CD14-positive monocyte (primary cell): ENCODE results near the gene KCNAB1. TPM values are rescaled to one million over a fixed set of nuclear protein-coding genes. Genes with fewer than 3 reads are reported as not detected.
A peak's percentile ranks its signal among the peaks of the same experiment; 100 is the strongest.

Experiments used
- DNase-seq, 3 donors: peaks; one replicate each; pipeline ENCODE4 v3.0.0-alpha.2; 2011 to 2022
- H2AFZ ChIP-seq: 2 replicates; pipeline ENCODE4 v1.6.0; 2012; ENCODE audit warnings: mild to moderate bottlenecking, low read depth, low read length, inconsistent platforms; ENCODE audit not compliant: insufficient read depth, poor library complexity, severe bottlenecking
- H3K27ac ChIP-seq, 2 donors: 1 replicate in 1 of 2; 2 replicates in 1 of 2; pipeline ENCODE4 v1.5.1; 2012 to 2013; ENCODE audit warnings: low read length in 2 of 2, control low read depth in 1 of 2, inconsistent platforms in 1 of 2, low read depth in 1 of 2, mild to moderate bottlenecking in 1 of 2
- H3K27me3 ChIP-seq, 2 donors: one replicate each; pipeline versions ENCODE4 v1.6.0 to v1.6.1; 2011 to 2013; ENCODE audit warnings: low read length in 2 of 2; ENCODE audit not compliant: control insufficient read depth in 2 of 2, insufficient read depth in 2 of 2
- H3K36me3 ChIP-seq, 2 donors: replicated peaks in 1 of 2; 1 replicate in 1 of 2; 2 replicates in 1 of 2; pipeline versions ENCODE4 v1.5.1 to v1.6.1; 2012 to 2013; ENCODE audit warnings: low read length in 2 of 2, control low read depth in 1 of 2, inconsistent platforms in 1 of 2, mild to moderate bottlenecking in 1 of 2; ENCODE audit not compliant: insufficient read depth in 2 of 2, control insufficient read depth in 1 of 2
- H3K4me1 ChIP-seq, 2 donors: 1 replicate in 1 of 2; 2 replicates in 1 of 2; pipeline versions ENCODE4 v1.5.1 to v1.6.1; 2012 to 2013; ENCODE audit warnings: low read length in 2 of 2, control low read depth in 1 of 2, inconsistent platforms in 1 of 2, mild to moderate bottlenecking in 1 of 2, moderate library complexity in 1 of 2; ENCODE audit not compliant: insufficient read depth in 2 of 2, control insufficient read depth in 1 of 2
- H3K4me2 ChIP-seq: replicated peaks from 2 replicates; pipeline ENCODE3; 2012; ENCODE audit warnings: low read length, moderate library complexity, mild to moderate bottlenecking; ENCODE audit not compliant: poor library complexity, severe bottlenecking; ENCODE audit errors: extremely low read depth
- H3K4me3 ChIP-seq, 3 experiments: fragments of 200-600 bp in 1 of 3; sonication (generic) in 1 of 3; replicated peaks in 1 of 3; 1 replicate in 2 of 3; 2 replicates in 1 of 3; pipeline ENCODE4 v1.5.1; 2011 to 2013; ENCODE audit warnings: low read length in 3 of 3, mild to moderate bottlenecking in 3 of 3, control low read depth in 2 of 3, low read depth in 2 of 3, inconsistent platforms in 1 of 3, moderate library complexity in 1 of 3
- H3K79me2 ChIP-seq: 2 replicates; pipeline ENCODE4 v1.6.0; 2012; ENCODE audit warnings: mild to moderate bottlenecking, control low read depth, inconsistent platforms, low read length, moderate library complexity; ENCODE audit not compliant: insufficient read depth
- H3K9ac ChIP-seq: 2 replicates; pipeline ENCODE4 v1.6.0; 2017; ENCODE audit warnings: low read length, mild to moderate bottlenecking; ENCODE audit not compliant: insufficient read depth, poor library complexity, severe bottlenecking
- H3K9me3 ChIP-seq, 2 donors: replicated peaks in 1 of 2; 1 replicate in 1 of 2; 2 replicates in 1 of 2; pipeline versions ENCODE4 v1.5.1 to v1.6.1; 2012 to 2013; ENCODE audit warnings: low read length in 2 of 2, control low read depth in 1 of 2; ENCODE audit not compliant: control insufficient read depth in 1 of 2, insufficient read depth in 1 of 2
- H4K20me1 ChIP-seq: 2 replicates; pipeline ENCODE4 v1.6.0; 2012; ENCODE audit warnings: mild to moderate bottlenecking, low read length, control low read depth, moderate library complexity; ENCODE audit not compliant: insufficient read depth
- H3K27ac Mint-ChIP-seq, 7 donors: one replicate each; pipeline ENCODE4 v1.8.0; 2020; ENCODE audit warnings: mild to moderate bottlenecking in 7 of 7, mixed read lengths in 7 of 7, moderate library complexity in 6 of 7, inconsistent platforms in 2 of 7
- H3K27me3 Mint-ChIP-seq, 3 donors: one replicate each; pipeline ENCODE4 v1.8.0; 2021 to 2022; ENCODE audit warnings: low read depth in 3 of 3, mild to moderate bottlenecking in 3 of 3, mixed read lengths in 3 of 3, moderate library complexity in 3 of 3, inconsistent platforms in 1 of 3
- H3K36me3 Mint-ChIP-seq, 2 donors: one replicate each; pipeline ENCODE4 v1.8.0; 2020; ENCODE audit warnings: mixed read lengths in 2 of 2, inconsistent platforms in 1 of 2, mild to moderate bottlenecking in 1 of 2
- H3K4me1 Mint-ChIP-seq: one replicate; pipeline ENCODE4 v1.8.0; 2020; ENCODE audit warnings: mild to moderate bottlenecking, mixed read lengths
- H3K4me3 Mint-ChIP-seq, 2 donors: one replicate each; pipeline ENCODE4 v1.8.0; 2020; ENCODE audit warnings: mild to moderate bottlenecking in 2 of 2, mixed read lengths in 2 of 2, moderate library complexity in 1 of 2
- H3K9me3 Mint-ChIP-seq, 7 donors: one replicate each; pipeline ENCODE4 v1.8.0; 2020 to 2022; ENCODE audit warnings: mixed read lengths in 7 of 7, mild to moderate bottlenecking in 6 of 7, moderate library complexity in 6 of 7, inconsistent platforms in 2 of 7
- WGBS: methylation state at CpG from one replicate; pipeline ENCODE4 v1.1.5; 2013; ENCODE audit warnings: missing lambda C conversion rate; ENCODE audit not compliant: insufficient coverage; 5-methylcytosine and 5-hydroxymethylcytosine counted together
- intact Hi-C, 2 donors: fragments of 100-400 bp; cut with micrococcal nuclease; formaldehyde crosslinking; loops; one replicate each; pipeline versions ENCODE4 v1.15.0 to v1.15.1; 2023
- polyA plus RNA-seq, 3 donors: library from polyadenylated mRNA; depleted of rRNA in 1 of 3; unstranded in 2 of 3; stranded (reverse) in 1 of 3; fragments of 300-500 nt in 2 of 3; fragments of >200 nt in 1 of 3; fragmentation: Illumina TruSeq in 2 of 3; gene quantifications; 1 replicate in 2 of 3; 2 replicates in 1 of 3; pipeline ENCODE4 v1.2.3, GENCODE V29; 2012 to 2021
- TF ChIP-seq, protein P1 (sequence below): fragments of 200-600 bp; IDR thresholded peaks from one replicate; pipeline ENCODE4 v1.8.0; 2022; ENCODE audit warnings: antibody characterized with exemption, mild to moderate bottlenecking

Gene KCNAB1
- polyA plus RNA-seq, 3 donors: 0.08 to 0.14 TPM; not detected in 1

- no peak for DNase-seq
- WGBS: no CpG with 5 or more reads among the region's 3 CpGs
- TF ChIP-seq, protein P1, sequence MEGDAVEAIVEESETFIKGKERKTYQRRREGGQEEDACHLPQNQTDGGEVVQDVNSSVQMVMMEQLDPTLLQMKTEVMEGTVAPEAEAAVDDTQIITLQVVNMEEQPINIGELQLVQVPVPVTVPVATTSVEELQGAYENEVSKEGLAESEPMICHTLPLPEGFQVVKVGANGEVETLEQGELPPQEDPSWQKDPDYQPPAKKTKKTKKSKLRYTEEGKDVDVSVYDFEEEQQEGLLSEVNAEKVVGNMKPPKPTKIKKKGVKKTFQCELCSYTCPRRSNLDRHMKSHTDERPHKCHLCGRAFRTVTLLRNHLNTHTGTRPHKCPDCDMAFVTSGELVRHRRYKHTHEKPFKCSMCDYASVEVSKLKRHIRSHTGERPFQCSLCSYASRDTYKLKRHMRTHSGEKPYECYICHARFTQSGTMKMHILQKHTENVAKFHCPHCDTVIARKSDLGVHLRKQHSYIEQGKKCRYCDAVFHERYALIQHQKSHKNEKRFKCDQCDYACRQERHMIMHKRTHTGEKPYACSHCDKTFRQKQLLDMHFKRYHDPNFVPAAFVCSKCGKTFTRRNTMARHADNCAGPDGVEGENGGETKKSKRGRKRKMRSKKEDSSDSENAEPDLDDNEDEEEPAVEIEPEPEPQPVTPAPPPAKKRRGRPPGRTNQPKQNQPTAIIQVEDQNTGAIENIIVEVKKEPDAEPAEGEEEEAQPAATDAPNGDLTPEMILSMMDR: no peak
- Histone ChIP-seq H3K27ac (no peak overlapping the region), H3K4me2 (no peak overlapping the region), H3K79me2 (no peaks in the 10 kb centered on the region), H2AFZ (no peak overlapping the region), H3K36me3 (no peaks in the 10 kb centered on the region), H3K9me3 (no peaks in the 10 kb centered on the region), H3K9ac (no peak overlapping the region), H3K27me3 (no peaks in the 10 kb centered on the region), H3K4me1 (peaks cover 37 to 47% of the 10 kb centered on the region in 2 donors), H3K4me3 (no peak overlapping the region), H4K20me1 (no peaks in the 10 kb centered on the region)
- H3K36me3 Mint-ChIP-seq: no peaks in the 10 kb centered on the region
- peaks cover 0 to 3% (median 0%) of the 10 kb centered on the region in 3 donors for H3K27me3 Mint-ChIP-seq
- intact Hi-C loops: no loop called here
- H3K9me3 Mint-ChIP-seq: peaks cover 0 to 2% (median 0%) of the 10 kb centered on the region in 7 donors
- no peak overlapping the region for H3K4me3 Mint-ChIP-seq
- H3K27ac Mint-ChIP-seq: peak overlapping the region in 1 of 7 donors; percentile 83
- H3K4me1 Mint-ChIP-seq: peaks cover 38% of the 10 kb centered on the region
These were observed 455.3 kb downstream of the KCNAB1 start for GRCh38 chr3:156575641-156576040.

DNA sequence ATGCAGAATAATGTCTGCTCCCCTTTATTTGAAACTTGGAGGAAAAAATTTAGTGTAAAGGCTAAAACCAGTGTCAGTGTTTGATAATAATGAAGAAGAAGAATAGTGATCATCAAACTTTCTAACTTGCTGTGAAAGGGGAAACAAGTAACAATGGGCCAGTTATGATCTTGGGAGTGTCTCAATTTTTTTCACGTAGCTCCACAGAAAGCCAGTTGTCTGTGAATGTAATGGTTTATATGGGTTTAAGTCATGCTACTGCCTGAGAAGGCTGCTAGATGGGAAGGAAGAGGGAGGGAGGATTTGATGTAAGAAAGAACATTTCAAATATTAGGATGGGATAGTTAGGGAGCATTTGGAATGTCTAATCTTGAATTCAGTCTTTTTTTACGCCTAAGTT lies 455.7 kb downstream of the KCNAB1 start:
- WGBS: 29% methylated on average over 1 of the region's 2 CpGs
- H3K4me1 Mint-ChIP-seq: peaks cover 39% of the 10 kb centered on the region
- DNase-seq: no peak
- H3K4me1 ChIP-seq: peaks cover 39 to 51% of the 10 kb centered on the region in 2 donors
- no peak overlapping the region for H3K4me2 ChIP-seq
- no peak overlapping the region for H2AFZ ChIP-seq
- H4K20me1 ChIP-seq: no peaks in the 10 kb centered on the region
- intact Hi-C loops: no loop called here
- peaks cover 0 to 2% (median 0%) of the 10 kb centered on the region in 7 donors for H3K9me3 Mint-ChIP-seq
- TF ChIP-seq, protein P1: no peak
- H3K27me3 ChIP-seq: no peaks in the 10 kb centered on the region
- H3K4me3 Mint-ChIP-seq: no peak overlapping the region
- H3K4me3 ChIP-seq: no peak overlapping the region
- no peaks in the 10 kb centered on the region for H3K36me3 ChIP-seq
- no peaks in the 10 kb centered on the region for H3K36me3 Mint-ChIP-seq
- H3K9me3 ChIP-seq: no peaks in the 10 kb centered on the region
- H3K79me2 ChIP-seq: no peaks in the 10 kb centered on the region
- peak overlapping the region in 3 of 7 donors; percentile 60 to 85 (median 83) for H3K27ac Mint-ChIP-seq
- peaks cover 0 to 3% (median 0%) of the 10 kb centered on the region in 3 donors for H3K27me3 Mint-ChIP-seq
- peak overlapping the region in 1 of 2 donors; percentile 71 for H3K27ac ChIP-seq
- H3K9ac ChIP-seq: no peak overlapping the region
